GM10266 (cell line): ENCODE data around the gene KRTCAP2.
"Not testable (repeated sequence)": the region's sequence is repeated elsewhere in the genome, so short reads cannot be mapped to it uniquely, and the experiment has no call there.

Experiments
- DNase-seq: peaks from one replicate; pipeline ENCODE4 v3.0.0; 2012; ENCODE audit errors: extremely low spot score
- CTCF ChIP-seq: IDR thresholded peaks from 2 replicates; pipeline ENCODE4 v1.5.1; 2012; ENCODE audit warnings: mild to moderate bottlenecking, low read depth; ENCODE audit not compliant: control insufficient read depth, insufficient read depth; ENCODE audit errors: missing control alignments

The KRTCAP2 gene

GRCh38 chr1:155191904-155192303, 18.8 kb upstream of the KRTCAP2 start:
- no peak for TF ChIP-seq CTCF
- no peak for DNase-seq

DNA sequence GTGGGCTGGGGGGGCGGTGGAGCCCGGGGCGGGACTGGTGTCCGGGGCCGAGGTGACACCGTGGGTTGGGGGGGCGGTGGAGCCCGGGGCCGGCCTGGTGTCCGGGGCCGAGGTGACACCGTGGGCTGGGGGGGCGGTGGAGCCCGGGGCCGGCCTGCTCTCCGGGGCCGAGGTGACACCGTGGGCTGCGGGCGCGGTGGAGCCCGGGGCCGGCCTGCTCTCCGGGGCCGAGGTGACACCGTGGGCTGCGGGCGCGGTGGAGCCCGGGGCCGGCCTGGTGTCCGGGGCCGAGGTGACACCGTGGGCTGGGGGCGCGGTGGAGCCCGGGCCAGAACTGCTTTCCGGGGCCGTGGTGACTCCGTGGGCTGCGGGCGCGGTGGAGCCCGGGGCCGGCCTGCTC, 16.8 kb upstream of the KRTCAP2 start:
- DNase-seq = not testable (repeated sequence)

- no peak for DNase-seq
- TF ChIP-seq CTCF = no peak
Measured at GRCh38 chr1:155188268-155188667, 15.2 kb upstream of the KRTCAP2 start.

- DNase-seq = no peak
- TF ChIP-seq CTCF = no peak
Measured at GRCh38 chr1:155187456-155187891, 14.4 kb upstream of the KRTCAP2 start.

DNA sequence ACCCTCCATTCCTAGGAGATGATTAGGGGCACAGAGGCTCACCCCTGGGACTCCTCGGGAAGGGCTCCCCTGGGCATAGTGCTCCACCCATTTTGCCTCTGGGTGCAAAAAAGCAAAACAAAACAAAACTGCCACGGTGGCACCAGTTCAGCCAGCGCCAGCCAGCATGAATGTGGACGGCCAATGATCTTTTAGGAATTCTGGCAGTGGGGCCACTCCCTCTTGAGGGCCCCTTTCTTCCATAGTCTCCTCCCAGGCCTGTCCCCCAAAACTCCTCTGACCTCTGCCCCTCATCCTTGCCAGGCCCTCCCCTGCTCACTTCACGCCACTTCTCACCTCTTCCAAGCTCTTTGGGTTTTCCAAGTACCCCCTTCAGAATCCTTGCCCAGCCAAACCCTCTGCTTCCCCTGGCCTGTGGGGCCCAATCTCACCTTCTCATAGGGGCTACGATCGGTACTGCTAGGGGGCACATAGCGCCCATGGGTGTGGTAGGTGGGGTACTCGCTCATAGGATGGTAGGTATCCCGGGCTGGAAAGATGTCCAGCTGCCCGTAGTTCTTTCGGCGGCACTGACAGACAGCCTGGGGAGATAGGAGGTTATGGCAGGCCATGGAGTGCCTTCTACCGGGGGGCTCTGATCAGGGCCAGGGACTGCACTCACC, 13.8 kb upstream of the KRTCAP2 start:
- no peak for DNase-seq

DNA sequence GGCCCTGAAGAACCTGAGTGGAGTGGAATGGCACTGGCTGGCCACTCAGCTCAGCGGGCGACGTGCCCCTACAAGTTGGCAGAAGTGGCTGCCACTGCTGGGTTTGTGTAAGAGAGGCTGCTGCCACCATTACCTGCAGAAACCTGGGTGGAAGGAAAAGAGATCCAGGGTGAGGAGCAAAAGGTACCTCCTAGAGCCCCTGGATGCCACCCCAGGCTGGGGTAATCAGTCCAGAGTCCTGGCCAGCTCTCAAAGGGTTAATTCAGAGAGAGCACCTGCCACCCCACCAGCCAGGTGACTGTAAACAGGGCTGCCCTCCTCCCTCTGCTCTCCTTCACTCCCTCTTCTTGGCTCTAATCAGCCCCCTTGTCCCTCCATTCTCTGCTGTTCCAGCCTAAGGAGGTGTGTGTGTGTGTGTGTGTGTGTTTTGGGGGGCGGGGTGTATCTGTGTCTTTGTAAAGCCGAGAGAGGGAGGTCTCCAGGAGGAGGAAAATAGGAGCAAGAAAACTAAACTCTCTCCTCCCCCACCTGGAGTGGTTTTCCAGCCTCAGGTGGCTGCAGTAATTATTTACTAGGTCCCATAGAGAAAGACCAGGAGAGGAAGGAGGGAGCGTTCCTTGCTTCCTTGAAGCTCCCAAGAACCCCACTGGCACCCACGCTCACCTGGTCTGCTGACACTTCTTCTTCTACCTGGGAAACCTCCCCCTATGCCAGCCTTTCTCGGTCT, 13.1 kb upstream of the KRTCAP2 start:
- no peak for DNase-seq
- TF ChIP-seq CTCF = no peak

More for the DNA sequence above, 13.8 kb upstream of the KRTCAP2 start:
- no peak for TF ChIP-seq CTCF

- no peak for TF ChIP-seq CTCF
- no peak for DNase-seq
Measured at GRCh38 chr1:155185783-155186066, 12.6 kb upstream of the KRTCAP2 start.
